HepG2 (cell line): Measurements from ENCODE around the gene NPHP4. TPM values are rescaled to one million over a fixed set of nuclear protein-coding genes. Genes with fewer than 3 reads are reported as not detected.
A peak's percentile ranks its signal among the peaks of the same experiment; 100 is the strongest.

Experiments
- AGO2 ChIP-seq: fragments of 200-400 bp; formaldehyde crosslinking; optimal IDR thresholded peaks from 2 replicates; pipeline ENCODE3; 2017; ENCODE audit warnings: mild to moderate bottlenecking, low read depth, low read length, moderate library complexity
- CBX1 ChIP-seq: IDR thresholded peaks from one replicate; pipeline ENCODE4 v1.6.1; 2016; ENCODE audit warnings: antibody characterized with exemption, low read depth
- CC2D1A ChIP-seq: sonication (generic); formaldehyde crosslinking; IDR thresholded peaks from 2 replicates; pipeline ENCODE4 v1.8.1; 2023; ENCODE audit warnings: mild to moderate bottlenecking, missing genetic modification reagents
- CREM ChIP-seq, 2 experiments: sonication (generic) in 1 of 2; formaldehyde crosslinking in 1 of 2; IDR thresholded peaks; 2 replicates each; pipeline versions ENCODE4 v1.4.0 to v1.6.1; 2016 to 2020; ENCODE audit warnings: antibody characterized with exemption in 1 of 2, mild to moderate bottlenecking in 1 of 2, missing genetic modification reagents in 1 of 2
- FLYWCH1 ChIP-seq: sonication (generic); formaldehyde crosslinking; IDR thresholded peaks from 2 replicates; pipeline ENCODE4 v1.8.1; 2023; ENCODE audit warnings: mild to moderate bottlenecking, missing genetic modification reagents
- FOXA1 ChIP-seq, 2 experiments: fragments of 450-650 bp in 1 of 2; sonication (generic) in 1 of 2; formaldehyde crosslinking in 1 of 2; IDR thresholded peaks; 2 replicates each; pipeline versions ENCODE4 v1.4.0 to v1.6.1; 2016 to 2020; ENCODE audit warnings: missing genetic modification reagents in 1 of 2
- HINFP ChIP-seq: sonication (generic); formaldehyde crosslinking; IDR thresholded peaks from 2 replicates; pipeline ENCODE4 v1.4.0; 2020; ENCODE audit warnings: low read depth, mild to moderate bottlenecking, missing genetic modification reagents
- HNF1B ChIP-seq: sonication (generic); formaldehyde crosslinking; IDR thresholded peaks from 2 replicates; pipeline ENCODE4 v1.5.1; 2020; ENCODE audit warnings: mild to moderate bottlenecking, moderate library complexity, missing genetic modification reagents
- IKZF5 ChIP-seq: IDR thresholded peaks from 2 replicates; pipeline ENCODE4 v1.6.1; 2018; ENCODE audit warnings: missing genetic modification reagents, mild to moderate bottlenecking, missing compliant biosample characterization
- ISX ChIP-seq: sonication (generic); formaldehyde crosslinking; conservative IDR thresholded peaks from 2 replicates; pipeline ENCODE4 v1.5.0; 2020; ENCODE audit warnings: missing genetic modification reagents
- JUNB ChIP-seq: sonication (generic); formaldehyde crosslinking; IDR thresholded peaks from 2 replicates; pipeline ENCODE4 v1.8.0; 2022; ENCODE audit warnings: missing genetic modification reagents, mild to moderate bottlenecking, borderline replicate concordance
- MEIS2 ChIP-seq: sonication (generic); formaldehyde crosslinking; IDR thresholded peaks from 2 replicates; pipeline ENCODE4 v1.9.0; 2021; ENCODE audit warnings: mild to moderate bottlenecking, missing genetic modification reagents
- NFIC ChIP-seq: IDR thresholded peaks from 2 replicates; pipeline ENCODE4 v1.6.1; 2012; ENCODE audit warnings: mild to moderate bottlenecking, low read length, inconsistent platforms
- RNF219 ChIP-seq: sonication (generic); formaldehyde crosslinking; IDR thresholded peaks from 2 replicates; pipeline ENCODE4 v1.5.0; 2020; ENCODE audit warnings: mild to moderate bottlenecking, missing genetic modification reagents
- THYN1 ChIP-seq: sonication (generic); formaldehyde crosslinking; IDR thresholded peaks from 2 replicates; pipeline ENCODE4 v1.8.1; 2023; ENCODE audit warnings: low read depth, mild to moderate bottlenecking, moderate library complexity, missing genetic modification reagents, borderline replicate concordance
- ZBTB49 ChIP-seq: sonication (generic); formaldehyde crosslinking; IDR thresholded peaks from 2 replicates; pipeline ENCODE4 v1.4.0; 2020; ENCODE audit warnings: missing genetic modification reagents, borderline replicate concordance
- ZNF292 ChIP-seq: sonication (generic); formaldehyde crosslinking; IDR thresholded peaks from 2 replicates; pipeline ENCODE4 v1.8.1; 2022; ENCODE audit warnings: mild to moderate bottlenecking, low read depth, missing genetic modification reagents, borderline replicate concordance
- ZNF501 ChIP-seq: sonication (generic); formaldehyde crosslinking; IDR thresholded peaks from 2 replicates; pipeline ENCODE4 v1.5.1; 2020; ENCODE audit warnings: mild to moderate bottlenecking, moderate library complexity, missing genetic modification reagents
- ZNF552 ChIP-seq: sonication (generic); formaldehyde crosslinking; IDR thresholded peaks from 2 replicates; pipeline ENCODE4 v1.9.0; 2022; ENCODE audit warnings: missing genetic modification reagents, mild to moderate bottlenecking, borderline replicate concordance
- polyA plus RNA-seq, 8 experiments: library from polyadenylated mRNA; depleted of rRNA in 3 of 8; stranded (reverse) in 7 of 8; unstranded in 1 of 8; fragments of >200 nt; fragmentation: Illumina TruSeq in 4 of 8; extraction: Trizol in 4 of 8; gene quantifications; 2 replicates each; pipeline versions ENCODE4 v1.2.1 to v1.2.3, GENCODE V29; 2011 to 2016; ENCODE audit warnings: low read depth in 4 of 8, missing spikeins in 1 of 8, mixed read lengths in 1 of 8; ENCODE audit not compliant: insufficient read depth in 1 of 8
- total RNA-seq, 5 experiments: library from RNA; depleted of rRNA; stranded (reverse); fragments of >200 nt; fragmentation: Illumina TruSeq; extraction: Trizol; gene quantifications; 2 replicates each; pipeline ENCODE4 v1.2.3, GENCODE V29; 2016; ENCODE audit warnings: low read depth in 1 of 5

NPHP4 gene
- total and polyA plus RNA-seq, 2 of the 13 experiments (the other 11 are each of a cell fraction or from before 2014, with no cell fraction given): 4.4 to 6.8 TPM

DNA sequence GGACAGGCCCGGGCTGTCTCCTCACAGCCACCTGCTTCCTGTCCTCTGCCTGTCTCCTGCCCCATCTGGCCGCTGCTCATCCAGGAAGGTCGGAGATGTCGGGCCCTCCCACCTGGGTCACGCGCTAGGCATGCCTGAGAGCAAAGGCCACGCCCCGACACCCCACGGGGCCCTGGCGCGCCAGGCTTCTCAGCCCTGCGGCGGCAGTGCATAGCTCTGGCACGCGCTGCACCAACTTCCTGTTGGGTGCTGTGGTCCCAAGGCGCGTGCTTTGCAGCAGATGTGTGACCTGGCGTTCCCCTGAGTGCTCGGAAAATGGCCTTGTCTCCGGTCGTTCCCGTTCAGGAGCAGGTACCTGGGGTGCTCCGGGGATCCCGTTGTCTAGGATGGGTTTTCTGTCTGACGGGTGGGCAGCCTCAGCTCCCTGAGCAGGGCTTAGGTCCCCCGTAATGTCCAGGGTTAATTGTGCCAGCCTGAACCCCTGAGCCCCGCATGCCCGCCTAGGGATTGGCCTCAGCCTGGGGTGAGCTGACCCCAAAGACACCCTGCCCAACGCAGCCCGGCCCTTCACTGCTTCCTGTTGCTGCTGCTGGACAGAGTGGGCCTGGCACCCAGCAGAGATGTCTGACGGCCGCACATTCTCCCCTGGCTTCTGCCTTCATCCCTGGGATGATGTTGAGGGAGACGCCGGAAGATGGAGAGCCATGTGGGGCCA lies 34.0 kb upstream of the NPHP4 start (continued):
- TF ChIP-seq IKZF5 (CRISPR knock-in tag): no peak; the same call in 1 of the 2 replicates
- TF ChIP-seq MEIS2 (CRISPR knock-in tag): no peak; the same call in 1 of the 2 replicates
- no peak for TF ChIP-seq JUNB (CRISPR knock-in tag)
- no peak for TF ChIP-seq RNF219 (CRISPR knock-in tag)
- no peak for TF ChIP-seq FLYWCH1 (CRISPR knock-in tag)
- TF ChIP-seq ISX (CRISPR knock-in tag): 0 out of 2 replicates have a peak, but pooled peaks have one; percentile 77
- no peak for TF ChIP-seq CC2D1A (CRISPR knock-in tag)
- peak; percentile 48; the same call in 1 of the 2 replicates for TF ChIP-seq ZNF552 (CRISPR knock-in tag)
- no peak for TF ChIP-seq CREM (IDR thresholded peaks at IDR 0.05)
- no peak for TF ChIP-seq CREM (CRISPR knock-in tag; IDR thresholded peaks at IDR 0.05)
- no peak for TF ChIP-seq FOXA1 (IDR thresholded peaks at IDR 0.05)
- TF ChIP-seq FOXA1 (CRISPR knock-in tag; IDR thresholded peaks at IDR 0.05): no peak
- peak; percentile 81; the same call in 1 of the 2 replicates for TF ChIP-seq ZNF292 (CRISPR knock-in tag)
- TF ChIP-seq THYN1 (CRISPR knock-in tag): no peak
- TF ChIP-seq AGO2: no peak
- TF ChIP-seq NFIC: no peak
- no peak for TF ChIP-seq ZBTB49 (CRISPR knock-in tag)
- TF ChIP-seq ZNF501 (CRISPR knock-in tag): peak; percentile 72; the same call in 1 of the 2 replicates
- no peak; the same call in 1 of the 2 replicates for TF ChIP-seq HINFP (CRISPR knock-in tag)
- TF ChIP-seq CBX1: no peak
- peak; percentile 86 for TF ChIP-seq HNF1B (CRISPR knock-in tag)
